Calu3 (cell line): Measurements from ENCODE around the gene RESP18. TPM values are rescaled to one million over a fixed set of nuclear protein-coding genes. Genes with fewer than 3 reads are reported as not detected.

Source experiments
- BruUV-seq: library from RNA; stranded (reverse); fragments of 400-500 nt; replicated peaks from 2 replicates; lab custom pipeline; 2021; lab: Mats Ljungman, UMichigan
- CTCF ChIA-PET: fragments of 300-600 bp; sonication (Branson Sonifier 250); formaldehyde crosslinking; loops from one replicate; lab custom pipeline; 2022; ENCODE audit warnings: antibody characterized with exemption; lab: Charles Lee
- DNase-seq: peaks from one replicate; pipeline ENCODE4 v3.0.0; 2022
- H3K27ac Mint-ChIP-seq: one replicate; pipeline ENCODE4 v1.8.0; 2022; ENCODE audit warnings: mixed read lengths; ENCODE audit not compliant: unreplicated experiment
- H3K27me3 Mint-ChIP-seq: one replicate; pipeline ENCODE4 v1.8.0; 2022; ENCODE audit warnings: mixed read lengths; ENCODE audit not compliant: unreplicated experiment
- H3K36me3 Mint-ChIP-seq: one replicate; pipeline ENCODE4 v1.8.0; 2022; ENCODE audit warnings: mild to moderate bottlenecking, moderate library complexity, mixed read lengths; ENCODE audit not compliant: insufficient read depth, unreplicated experiment
- H3K4me1 Mint-ChIP-seq: one replicate; pipeline ENCODE4 v1.8.0; 2022; ENCODE audit warnings: mild to moderate bottlenecking, low read depth, mixed read lengths; ENCODE audit not compliant: unreplicated experiment
- H3K4me3 Mint-ChIP-seq: one replicate; pipeline ENCODE4 v1.8.0; 2022; ENCODE audit warnings: mild to moderate bottlenecking, low read depth, moderate library complexity, mixed read lengths; ENCODE audit not compliant: unreplicated experiment
- H3K9me3 Mint-ChIP-seq: one replicate; pipeline ENCODE4 v1.8.0; 2022; ENCODE audit warnings: low read depth, mixed read lengths; ENCODE audit not compliant: unreplicated experiment
- intact Hi-C: fragments of 100-400 bp; cut with micrococcal nuclease; formaldehyde crosslinking; loops from one replicate; pipeline ENCODE4 v1.10.0; 2022; ENCODE audit not compliant: unreplicated experiment
- total RNA-seq: library from RNA; stranded (reverse); gene quantifications from 2 replicates; pipeline ENCODE4 v1.2.3, GENCODE V29; 2022
- TF ChIP-seq, protein P1 (sequence below): fragments of 200-600 bp; IDR thresholded peaks from one replicate; pipeline ENCODE4 v1.8.0; 2022; ENCODE audit warnings: antibody characterized with exemption; ENCODE audit not compliant: unreplicated experiment

Gene RESP18
- total RNA-seq, 1 experiment from 2014 or later: not detected

DNA sequence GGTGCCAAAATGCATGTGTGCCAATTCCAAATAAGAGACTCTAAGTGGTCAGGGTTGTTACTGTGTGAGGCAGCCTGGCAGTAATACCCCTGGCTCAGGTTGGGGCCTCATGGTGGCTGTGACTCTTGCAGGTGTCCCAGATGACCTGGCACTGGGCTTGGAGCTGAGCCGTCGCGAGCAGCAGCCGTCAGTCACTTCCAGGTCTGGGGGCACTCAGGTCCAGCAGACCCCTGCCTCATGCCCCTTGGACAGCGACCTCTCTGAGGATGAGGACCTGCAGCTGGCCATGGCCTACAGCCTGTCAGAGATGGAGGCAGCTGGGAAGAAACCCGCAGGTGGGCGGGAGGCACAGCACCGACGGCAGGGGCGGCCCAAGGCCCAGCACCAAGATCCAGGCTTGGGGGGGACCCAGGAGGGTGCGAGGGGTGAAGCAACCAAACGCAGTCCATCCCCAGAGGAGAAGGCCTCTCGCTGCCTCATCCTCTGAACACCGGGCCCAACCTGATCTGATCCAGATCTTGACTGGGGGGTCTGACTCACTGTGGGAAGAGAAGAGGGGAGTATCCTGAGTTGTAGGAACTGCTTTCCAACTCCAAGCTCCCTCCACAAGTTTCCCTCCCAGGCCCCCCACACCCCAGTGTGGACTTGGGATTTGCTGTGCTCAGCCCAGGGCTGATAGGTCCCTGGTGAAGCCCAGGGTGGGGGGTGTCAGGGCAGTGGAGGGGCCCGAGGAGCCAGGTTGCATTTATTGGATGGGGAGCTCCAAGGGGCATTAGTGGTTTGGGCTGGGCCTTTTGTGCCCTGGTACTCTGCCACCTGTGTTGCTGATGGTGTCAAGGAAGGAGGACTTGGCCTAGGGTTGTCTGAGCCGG, 47.8 kb downstream of the RESP18 start:
- H3K36me3 Mint-ChIP-seq: peaks cover 14% of the 10 kb centered on the region
- no peak overlapping the region for H3K27ac Mint-ChIP-seq
- TF ChIP-seq, protein P1, sequence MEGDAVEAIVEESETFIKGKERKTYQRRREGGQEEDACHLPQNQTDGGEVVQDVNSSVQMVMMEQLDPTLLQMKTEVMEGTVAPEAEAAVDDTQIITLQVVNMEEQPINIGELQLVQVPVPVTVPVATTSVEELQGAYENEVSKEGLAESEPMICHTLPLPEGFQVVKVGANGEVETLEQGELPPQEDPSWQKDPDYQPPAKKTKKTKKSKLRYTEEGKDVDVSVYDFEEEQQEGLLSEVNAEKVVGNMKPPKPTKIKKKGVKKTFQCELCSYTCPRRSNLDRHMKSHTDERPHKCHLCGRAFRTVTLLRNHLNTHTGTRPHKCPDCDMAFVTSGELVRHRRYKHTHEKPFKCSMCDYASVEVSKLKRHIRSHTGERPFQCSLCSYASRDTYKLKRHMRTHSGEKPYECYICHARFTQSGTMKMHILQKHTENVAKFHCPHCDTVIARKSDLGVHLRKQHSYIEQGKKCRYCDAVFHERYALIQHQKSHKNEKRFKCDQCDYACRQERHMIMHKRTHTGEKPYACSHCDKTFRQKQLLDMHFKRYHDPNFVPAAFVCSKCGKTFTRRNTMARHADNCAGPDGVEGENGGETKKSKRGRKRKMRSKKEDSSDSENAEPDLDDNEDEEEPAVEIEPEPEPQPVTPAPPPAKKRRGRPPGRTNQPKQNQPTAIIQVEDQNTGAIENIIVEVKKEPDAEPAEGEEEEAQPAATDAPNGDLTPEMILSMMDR: no peak
- no peak overlapping the region for H3K4me3 Mint-ChIP-seq
- DNase-seq: no peak
- BruUV-seq: no TSS peak
- peaks cover 19% of the 10 kb centered on the region for H3K4me1 Mint-ChIP-seq
- peaks cover 2% of the 10 kb centered on the region for H3K27me3 Mint-ChIP-seq
- CTCF ChIA-PET: no interaction called here
- no peaks in the 10 kb centered on the region for H3K9me3 Mint-ChIP-seq
- intact Hi-C loops: no loop called here

DNA sequence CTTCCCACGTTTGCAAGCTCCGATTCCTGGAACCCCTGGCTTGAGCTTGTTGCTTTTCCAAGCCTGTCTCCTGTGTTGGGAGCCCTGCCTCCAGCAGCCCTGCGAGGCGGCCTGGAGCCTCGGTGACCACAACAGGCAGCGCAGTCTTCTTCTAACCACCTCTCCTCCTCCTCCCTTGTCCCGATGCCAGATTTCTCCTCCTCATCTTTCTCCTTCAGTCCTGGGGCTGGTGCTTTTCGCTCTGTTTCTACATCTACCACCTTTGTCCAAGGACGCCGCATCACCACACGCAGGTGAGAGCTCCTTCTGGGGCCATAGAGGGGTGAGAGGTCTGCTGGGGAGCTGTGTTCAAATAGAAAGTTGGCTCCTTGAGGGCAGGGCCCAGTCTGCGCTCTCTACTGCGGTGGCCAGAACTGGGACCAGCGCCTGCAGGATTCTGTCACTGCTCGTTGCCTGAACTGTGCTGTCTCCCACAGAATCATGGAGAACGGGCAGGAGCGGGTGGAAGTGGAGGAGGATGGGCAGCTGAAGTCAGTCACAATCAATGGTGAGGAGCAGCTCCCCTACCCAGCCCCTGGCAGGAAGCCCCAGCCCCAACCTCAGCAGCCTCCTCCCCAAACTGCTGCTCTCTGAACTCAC, 49.5 kb downstream of the RESP18 start:
- TF ChIP-seq, protein P1: no peak
- Mint-ChIP-seq H3K4me1 (peaks cover 28% of the 10 kb centered on the region), H3K9me3 (no peaks in the 10 kb centered on the region), H3K27me3 (no peaks in the 10 kb centered on the region), H3K27ac (no peak overlapping the region), H3K36me3 (peaks cover 28% of the 10 kb centered on the region), H3K4me3 (no peak overlapping the region)
- no peak for DNase-seq
- intact Hi-C loops: no loop called here
- BruUV-seq: no TSS peak
- CTCF ChIA-PET: no interaction called here

DNA sequence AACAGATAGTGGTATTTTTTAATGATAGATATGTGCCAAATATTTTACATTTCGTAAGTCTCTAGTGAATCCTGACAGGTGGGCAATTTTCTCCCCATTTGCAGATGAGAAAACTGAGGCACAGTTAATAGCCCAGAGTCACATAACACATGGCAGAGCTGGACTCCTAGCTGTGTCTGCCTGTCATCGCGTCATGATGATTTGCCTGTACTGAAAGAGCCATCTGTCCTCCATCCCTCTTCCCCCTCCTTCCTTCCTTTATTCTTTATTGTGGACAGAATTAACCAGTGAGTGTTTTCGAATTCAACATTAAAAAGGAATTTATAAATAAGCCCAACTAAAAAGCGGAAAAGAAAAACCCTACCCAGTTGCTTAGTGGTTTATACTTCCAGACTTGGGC, 50.2 kb downstream of the RESP18 start:
- CTCF ChIA-PET: interaction anchor here (1.4 kb wide), 1 partner anchor 28 kb away, joined by 3 read pairs; the partner anchor contains the start of gene TUBA4A
- H3K4me3 Mint-ChIP-seq: no peak overlapping the region
- no peaks in the 10 kb centered on the region for H3K9me3 Mint-ChIP-seq
- no peaks in the 10 kb centered on the region for H3K27me3 Mint-ChIP-seq
- no peak overlapping the region for H3K27ac Mint-ChIP-seq
- DNase-seq: no peak
- TF ChIP-seq, protein P1: no peak
- intact Hi-C loops: no loop called here
- no TSS peak for BruUV-seq
- peaks cover 34% of the 10 kb centered on the region for H3K4me1 Mint-ChIP-seq
- peaks cover 35% of the 10 kb centered on the region for H3K36me3 Mint-ChIP-seq

DNA sequence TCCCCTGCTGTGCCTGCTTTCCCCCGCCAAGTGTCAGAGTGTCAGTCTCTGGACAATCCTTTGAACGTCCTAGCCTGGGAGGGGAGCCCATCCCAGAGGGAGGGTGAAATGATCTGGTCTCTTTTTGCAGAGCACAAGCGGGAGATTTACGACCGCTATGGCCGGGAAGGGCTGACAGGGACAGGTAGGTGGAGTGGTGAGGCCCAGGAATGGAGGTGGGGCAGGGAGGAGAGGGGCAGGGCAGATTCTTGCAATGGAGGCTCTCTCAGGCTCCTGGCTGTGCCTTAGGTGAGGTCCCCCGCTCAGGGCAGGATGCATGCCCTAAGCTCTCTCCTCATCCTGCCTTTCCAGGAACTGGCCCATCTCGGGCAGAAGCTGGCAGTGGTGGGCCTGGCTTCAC, 51.0 kb downstream of the RESP18 start:
- DNase-seq: no peak
- no peak overlapping the region for H3K4me3 Mint-ChIP-seq
- H3K9me3 Mint-ChIP-seq: no peaks in the 10 kb centered on the region
- H3K36me3 Mint-ChIP-seq: peaks cover 35% of the 10 kb centered on the region
- no TSS peak for BruUV-seq
- intact Hi-C loops: no loop called here
- no peak overlapping the region for H3K27ac Mint-ChIP-seq
- H3K4me1 Mint-ChIP-seq: peaks cover 39% of the 10 kb centered on the region
- no peaks in the 10 kb centered on the region for H3K27me3 Mint-ChIP-seq
- TF ChIP-seq, protein P1: no peak
- CTCF ChIA-PET: interaction anchor here (1.0 to 1.4 kb wide), 2 partner anchors 13 to 27 kb away, joined by 3 read pairs; partner anchors contain the start of gene TUBA4A
